ENCODE results near the gene APPL2.
"Not testable (repeated sequence)": the region's sequence is repeated elsewhere in the genome, so short reads cannot be mapped to it uniquely, and the experiment has no call there.

APPL2 gene

DNA sequence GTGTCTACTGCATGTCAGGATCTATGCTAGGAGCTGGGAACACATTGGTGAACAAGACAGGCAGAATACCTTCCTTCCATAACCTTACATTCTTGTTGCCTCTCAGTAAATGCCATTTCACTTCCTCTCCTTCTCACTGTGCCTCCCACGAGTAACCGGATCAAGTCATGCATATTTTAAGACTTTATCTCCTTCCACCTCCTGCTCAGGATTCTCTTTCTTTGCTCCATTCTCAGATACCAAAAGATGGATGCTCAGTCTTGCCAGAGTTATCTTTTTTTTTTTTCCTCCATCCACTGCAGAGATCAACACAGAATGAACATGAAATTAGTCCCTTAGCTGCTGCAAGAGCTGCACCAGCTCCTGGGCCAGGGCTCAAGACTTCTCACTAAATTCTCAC is 20.0 kb upstream of the APPL2 start:
- no peak for DNase-seq

DNA sequence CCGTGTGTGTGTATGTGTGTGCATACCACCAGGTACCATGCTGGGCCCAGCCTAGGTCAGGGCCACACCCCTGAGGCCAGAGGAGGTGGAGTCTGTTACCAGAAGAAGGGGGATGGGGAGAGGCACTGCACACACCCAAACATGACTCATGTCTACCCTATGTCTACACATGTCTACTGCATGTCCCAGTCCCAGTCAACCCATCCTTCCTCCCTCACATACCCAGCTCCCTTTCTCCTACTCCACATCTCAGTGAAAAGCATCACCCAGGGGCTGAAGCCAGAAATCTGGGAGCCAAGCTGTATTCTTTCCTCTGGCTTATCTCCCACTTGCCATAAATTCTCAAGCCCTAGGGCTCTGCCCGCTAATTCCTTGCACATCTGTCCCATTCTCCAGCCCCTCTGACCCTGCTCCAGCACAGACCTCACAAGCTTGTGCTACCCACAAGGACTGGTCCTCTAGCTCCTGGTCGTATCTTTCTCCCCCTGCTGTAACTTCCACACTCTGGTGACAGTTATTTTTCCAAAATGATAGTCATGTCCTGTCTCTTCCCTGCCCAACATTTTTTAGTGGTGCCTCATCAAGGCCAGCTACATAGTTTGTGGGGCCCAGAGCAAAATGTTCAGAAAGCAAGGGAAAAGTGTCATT is 18.0 kb upstream of the APPL2 start:
- DNase-seq, result no peak

GRCh38 chr12:105252901-105253300 is 16.9 kb upstream of the APPL2 start:
- no peak for DNase-seq

- DNase-seq, result not testable (repeated sequence)
Measured at GRCh38 chr12:105245776-105246427, 9.9 kb upstream of the APPL2 start.

- no peak for DNase-seq
Measured at GRCh38 chr12:105245291-105245690, 9.3 kb upstream of the APPL2 start.

GRCh38 chr12:105240228-105240627 is 4.3 kb upstream of the APPL2 start:
- no peak for DNase-seq

DNA sequence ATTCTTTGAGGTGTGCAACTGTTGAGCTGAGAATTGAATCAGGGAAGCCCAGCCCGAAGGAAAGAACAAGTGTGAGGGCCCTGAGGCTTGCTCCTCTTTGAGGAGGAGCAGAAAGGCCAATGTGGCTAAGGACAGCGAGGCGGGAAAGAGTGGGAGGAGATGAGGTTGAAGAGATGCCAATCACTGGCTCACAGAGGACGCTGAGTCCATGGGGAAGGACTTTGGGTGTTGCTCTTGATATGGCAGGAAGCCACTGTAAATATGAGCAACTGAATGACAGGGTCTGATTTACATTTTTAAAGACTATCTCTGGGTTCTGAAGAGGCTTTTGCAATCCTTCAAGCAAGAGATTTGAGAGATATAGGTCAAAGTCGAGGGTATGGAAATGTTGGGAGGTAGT is 3.3 kb upstream of the APPL2 start:
- no peak for DNase-seq

DNA sequence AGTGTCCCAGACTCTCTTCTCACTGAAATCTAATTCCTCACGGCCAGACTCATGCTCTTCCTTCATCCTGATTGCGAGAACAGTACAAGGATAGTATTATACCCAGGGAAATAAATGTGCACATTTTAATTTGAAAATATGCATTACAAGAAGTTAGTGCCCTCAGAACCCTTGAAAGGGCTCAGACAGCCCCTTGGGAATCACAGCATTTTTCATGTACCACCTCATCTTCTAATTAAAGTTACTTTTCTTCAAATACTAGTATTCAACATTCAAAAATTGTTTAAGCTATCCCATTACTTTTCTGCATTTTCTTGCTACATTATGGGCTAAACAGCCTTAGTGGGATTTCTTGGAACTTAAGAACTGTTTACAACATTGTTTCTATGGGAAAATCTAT is 1.7 kb upstream of the APPL2 start:
- no peak for DNase-seq

- no peak for DNase-seq
Measured at GRCh38 chr12:105235281-105235731, 668 bp downstream of the APPL2 start.

GRCh38 chr12:105234197-105234596 is 1.8 kb downstream of the APPL2 start:
- DNase-seq, result no peak

GRCh38 chr12:105233041-105233905 is 2.7 kb downstream of the APPL2 start:
- no peak for DNase-seq

- DNase-seq, result no peak
Measured at GRCh38 chr12:105231396-105231795, 4.6 kb downstream of the APPL2 start.

- no peak for DNase-seq
Measured at GRCh38 chr12:105229371-105229770, 6.6 kb downstream of the APPL2 start.

GRCh38 chr12:105228966-105229365 is 7.0 kb downstream of the APPL2 start:
- no peak for DNase-seq

- DNase-seq, result no peak
Measured at GRCh38 chr12:105228494-105228893, 7.5 kb downstream of the APPL2 start.

DNA sequence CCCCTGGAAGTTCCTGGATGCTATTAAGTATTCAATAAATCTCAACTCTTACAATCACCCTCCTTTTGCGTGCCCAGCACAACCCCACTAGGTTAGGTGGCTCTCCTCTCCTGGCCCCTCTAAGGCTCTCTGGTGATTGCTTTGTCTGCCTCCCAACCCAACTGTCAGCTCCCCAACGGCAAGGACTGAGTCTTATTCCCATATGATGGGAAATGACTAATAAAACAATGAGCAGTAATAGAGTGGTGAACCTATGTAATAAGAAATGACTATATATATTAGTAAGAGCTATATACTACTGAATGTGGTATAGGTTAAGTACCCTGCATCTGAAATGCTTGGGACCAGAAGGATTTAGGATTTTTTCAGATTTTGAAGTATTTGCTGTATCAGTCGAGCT is 8.1 kb downstream of the APPL2 start:
- DNase-seq, result no peak

- DNase-seq, result no peak
Measured at GRCh38 chr12:105226219-105226618, 9.8 kb downstream of the APPL2 start.

DNA sequence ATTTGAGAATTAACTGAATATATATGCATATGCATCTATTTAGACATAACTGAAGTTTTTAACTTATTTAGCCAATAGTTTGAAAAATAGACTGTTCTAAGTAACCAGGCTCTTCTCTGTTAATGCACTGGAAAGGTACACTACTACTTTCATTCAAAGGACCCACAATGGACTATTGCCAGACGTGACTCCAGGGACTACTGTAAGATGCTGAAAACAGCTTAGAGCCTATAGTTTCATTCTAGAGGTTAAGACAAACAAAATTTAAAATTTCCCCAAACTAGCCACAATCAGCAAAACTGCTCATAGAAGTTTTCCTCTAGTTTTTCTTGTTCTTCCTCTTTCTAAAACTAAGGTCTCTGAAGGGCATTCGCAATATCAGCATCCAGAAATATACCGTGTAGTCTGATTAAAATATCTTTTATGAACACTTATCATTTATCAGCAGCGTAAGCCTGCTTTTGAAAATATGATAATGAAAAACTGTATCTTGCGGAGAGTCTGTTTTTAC is 10.4 kb downstream of the APPL2 start:
- DNase-seq, result no peak

DNA sequence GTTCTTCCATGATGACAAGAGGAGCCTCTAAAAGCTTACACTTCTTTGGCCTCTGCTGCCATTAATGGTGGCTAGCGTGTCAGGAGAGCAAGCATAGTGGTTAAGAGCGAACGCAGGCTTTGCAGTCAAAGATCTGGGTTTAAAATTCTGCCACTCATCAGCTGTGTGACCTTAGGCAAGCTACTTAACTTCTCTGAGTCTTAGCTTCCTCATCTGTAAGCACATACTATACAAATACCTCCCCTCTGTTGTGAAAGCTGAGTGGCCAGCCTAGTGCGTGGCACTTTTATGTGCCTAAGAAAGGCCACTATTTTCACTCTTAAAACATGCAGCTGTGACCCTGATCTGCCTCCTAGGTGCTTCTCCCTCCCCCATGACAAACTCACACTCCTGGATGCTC is 11.6 kb downstream of the APPL2 start:
- no peak for DNase-seq

GRCh38 chr12:105223884-105224283 is 12.1 kb downstream of the APPL2 start:
- no peak for DNase-seq

GRCh38 chr12:105223352-105223845 is 12.6 kb downstream of the APPL2 start:
- DNase-seq, result no peak

DNA sequence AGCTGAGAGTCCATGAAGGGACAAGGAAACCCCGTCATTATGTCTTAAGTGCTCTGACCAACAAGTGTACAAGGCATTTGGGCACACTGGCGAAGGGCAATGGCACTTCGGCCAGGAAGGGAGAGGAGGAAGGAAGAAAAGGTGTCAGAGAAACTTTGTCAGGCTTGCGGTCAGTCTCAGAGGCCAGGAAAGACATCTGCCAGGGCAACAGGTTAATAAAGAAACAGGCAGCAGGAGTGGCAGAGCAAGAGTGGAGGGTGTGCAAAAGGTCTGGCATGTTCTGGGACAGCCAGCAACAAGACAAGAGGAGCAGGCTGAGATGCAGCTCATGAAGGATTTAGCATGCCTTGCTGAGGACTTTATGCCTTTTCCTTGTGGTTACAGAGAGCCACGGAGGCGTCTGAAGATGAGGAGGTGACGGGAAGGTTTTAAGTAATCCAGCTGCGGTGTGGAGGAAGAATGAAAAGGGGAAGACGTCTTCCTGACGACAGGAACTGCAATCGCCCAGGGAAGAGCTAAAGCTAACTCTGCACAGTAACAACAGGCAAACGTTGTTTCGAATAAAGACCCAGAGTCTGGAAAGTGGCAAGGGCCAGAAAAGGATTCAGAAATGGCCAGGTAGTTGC is 13.1 kb downstream of the APPL2 start:
- no peak for DNase-seq

GRCh38 chr12:105222284-105222655 is 13.7 kb downstream of the APPL2 start:
- no peak for DNase-seq

Measured in activated gamma-delta T cell (primary cell).